LNCaP clone FGC (cell line): Measurements from ENCODE around the gene EHMT1.

Source experiments
- DNase-seq: peaks from one replicate; pipeline ENCODE4 v3.0.0-alpha.2; 2011; ENCODE audit warnings: low read depth
- H3K4me3 ChIP-seq: 2 replicates; pipeline ENCODE4 v1.5.1; 2011; ENCODE audit warnings: mild to moderate bottlenecking, low read depth, low read length, control low read depth
- TF ChIP-seq, protein P1 (sequence below): IDR thresholded peaks from 2 replicates; pipeline ENCODE4 v1.5.1; 2012; ENCODE audit warnings: mild to moderate bottlenecking; ENCODE audit not compliant: control insufficient read depth, insufficient read depth; ENCODE audit errors: extremely low read depth

The EHMT1 gene

GRCh38 chr9:137618105-137619067 lies at the start of gene EHMT1:
TSS of gene EHMT1 (plus strand) at chr9:137619005. CDS start at chr9:137619029, 24 bp downstream.
- TF ChIP-seq, protein P1, sequence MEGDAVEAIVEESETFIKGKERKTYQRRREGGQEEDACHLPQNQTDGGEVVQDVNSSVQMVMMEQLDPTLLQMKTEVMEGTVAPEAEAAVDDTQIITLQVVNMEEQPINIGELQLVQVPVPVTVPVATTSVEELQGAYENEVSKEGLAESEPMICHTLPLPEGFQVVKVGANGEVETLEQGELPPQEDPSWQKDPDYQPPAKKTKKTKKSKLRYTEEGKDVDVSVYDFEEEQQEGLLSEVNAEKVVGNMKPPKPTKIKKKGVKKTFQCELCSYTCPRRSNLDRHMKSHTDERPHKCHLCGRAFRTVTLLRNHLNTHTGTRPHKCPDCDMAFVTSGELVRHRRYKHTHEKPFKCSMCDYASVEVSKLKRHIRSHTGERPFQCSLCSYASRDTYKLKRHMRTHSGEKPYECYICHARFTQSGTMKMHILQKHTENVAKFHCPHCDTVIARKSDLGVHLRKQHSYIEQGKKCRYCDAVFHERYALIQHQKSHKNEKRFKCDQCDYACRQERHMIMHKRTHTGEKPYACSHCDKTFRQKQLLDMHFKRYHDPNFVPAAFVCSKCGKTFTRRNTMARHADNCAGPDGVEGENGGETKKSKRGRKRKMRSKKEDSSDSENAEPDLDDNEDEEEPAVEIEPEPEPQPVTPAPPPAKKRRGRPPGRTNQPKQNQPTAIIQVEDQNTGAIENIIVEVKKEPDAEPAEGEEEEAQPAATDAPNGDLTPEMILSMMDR: 0 out of 2 replicates have a peak, but pooled peaks have one; percentile 16
- DNase-seq: peak; percentile 31

DNA sequence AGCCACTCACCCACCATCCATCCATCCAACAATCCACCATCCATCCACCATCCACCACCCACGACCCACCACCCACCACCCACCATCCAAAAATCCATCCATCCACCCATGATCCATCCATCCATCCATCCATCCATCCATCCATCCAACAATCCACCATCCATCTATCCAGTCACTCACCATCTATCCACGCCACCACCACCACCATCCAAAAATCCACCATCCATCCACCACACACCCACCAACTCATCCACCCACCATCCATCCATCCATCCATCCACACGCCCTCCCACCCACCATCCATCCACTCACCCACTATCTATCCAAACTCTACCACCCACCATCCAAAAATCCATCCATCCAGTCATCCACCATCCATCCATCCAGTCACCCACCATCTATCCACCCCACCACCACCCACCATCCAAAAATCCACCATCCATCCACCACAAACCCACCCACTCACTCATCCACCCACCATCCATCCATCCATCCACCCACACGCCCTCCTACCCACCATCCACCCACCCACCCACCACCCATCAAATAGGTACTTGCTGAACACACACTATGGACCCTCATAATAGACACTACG lies 49.1 kb upstream of the EHMT1 start:
- TF ChIP-seq, protein P1: no peak
- H3K4me3 ChIP-seq: no peak overlapping the region
- no peak for DNase-seq

More at GRCh38 chr9:137618105-137619067, at the start of gene EHMT1:
- peak within 1 kb of the TSS; percentile 88 for H3K4me3 ChIP-seq

DNA sequence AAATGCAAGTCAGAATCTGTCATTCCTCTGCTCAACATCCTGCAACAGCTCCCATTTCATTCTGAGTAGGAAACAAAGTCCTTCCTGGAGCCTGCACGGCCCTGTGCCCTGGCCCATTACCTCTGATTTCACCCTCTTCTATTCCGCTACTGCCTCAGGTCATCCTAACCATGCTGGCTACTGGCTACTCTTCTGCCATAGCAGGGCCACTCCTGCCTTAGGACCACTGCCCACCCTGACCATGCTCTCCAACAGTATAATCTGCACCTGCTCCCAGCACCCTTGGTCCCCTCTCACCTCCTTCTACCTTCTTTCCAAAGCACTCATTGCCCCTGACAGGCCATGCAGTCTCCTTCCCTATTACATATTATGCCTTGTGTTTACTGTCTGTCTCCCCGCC lies 48.2 kb upstream of the EHMT1 start:
- no peak overlapping the region for H3K4me3 ChIP-seq
- TF ChIP-seq, protein P1: no peak
- DNase-seq: no peak

- TF ChIP-seq, protein P1: no peak
- no peak overlapping the region for H3K4me3 ChIP-seq
- no peak for DNase-seq
Measured at GRCh38 chr9:137574192-137574591, 44.6 kb upstream of the EHMT1 start.

GRCh38 chr9:137575364-137575715 lies 43.5 kb upstream of the EHMT1 start:
- no peak for DNase-seq
- TF ChIP-seq, protein P1: no peak
- H3K4me3 ChIP-seq: no peak overlapping the region

- no peak for DNase-seq
- H3K4me3 ChIP-seq: no peak overlapping the region
- TF ChIP-seq, protein P1: no peak
Measured at GRCh38 chr9:137575716-137576411, 42.9 kb upstream of the EHMT1 start.
